GM23338 (cell line): Measurements from ENCODE around the gene INPP5A.

ENCODE experiments used
- CTCF ChIP-seq, 2 experiments: fragments of 200-600 bp in 1 of 2; sonication (generic) in 1 of 2; conservative IDR thresholded peaks; 2 replicates each; pipeline versions ENCODE4 v1.5.1 to v1.6.1; 2016 to 2017; ENCODE audit warnings: antibody characterized with exemption in 2 of 2, low read depth in 2 of 2, mild to moderate bottlenecking in 2 of 2, moderate library complexity in 1 of 2
- ETS1 ChIP-seq: IDR thresholded peaks from 2 replicates; pipeline ENCODE4 v1.6.1; 2016; ENCODE audit warnings: antibody characterized with exemption
- EZH2 ChIP-seq: fragments of 200-600 bp; sonication (generic); IDR thresholded peaks from one replicate; pipeline ENCODE4 v1.8.0; 2017; ENCODE audit warnings: antibody characterized with exemption, mild to moderate bottlenecking, low read depth; ENCODE audit not compliant: unreplicated experiment
- EZH2phosphoT487 ChIP-seq: fragments of 200-600 bp; sonication (generic); IDR thresholded peaks from one replicate; pipeline ENCODE4 v1.8.1; 2018; ENCODE audit warnings: antibody characterized with exemption; ENCODE audit not compliant: unreplicated experiment
- JUNB ChIP-seq: IDR thresholded peaks from one replicate; pipeline ENCODE4 v1.6.1; 2016; ENCODE audit warnings: antibody characterized with exemption; ENCODE audit not compliant: unreplicated experiment
- POLR2AphosphoS5 ChIP-seq: IDR thresholded peaks from 2 replicates; pipeline ENCODE4 v1.6.1; 2016; ENCODE audit warnings: antibody characterized with exemption, low read depth
- STAT1 ChIP-seq: IDR thresholded peaks from one replicate; pipeline ENCODE4 v1.6.1; 2016; ENCODE audit warnings: antibody characterized with exemption; ENCODE audit not compliant: unreplicated experiment
- TF ChIP-seq, protein P1 (sequence below): IDR thresholded peaks from one replicate; pipeline ENCODE4 v1.6.1; 2018; ENCODE audit warnings: antibody characterized with exemption; ENCODE audit not compliant: unreplicated experiment

DNA sequence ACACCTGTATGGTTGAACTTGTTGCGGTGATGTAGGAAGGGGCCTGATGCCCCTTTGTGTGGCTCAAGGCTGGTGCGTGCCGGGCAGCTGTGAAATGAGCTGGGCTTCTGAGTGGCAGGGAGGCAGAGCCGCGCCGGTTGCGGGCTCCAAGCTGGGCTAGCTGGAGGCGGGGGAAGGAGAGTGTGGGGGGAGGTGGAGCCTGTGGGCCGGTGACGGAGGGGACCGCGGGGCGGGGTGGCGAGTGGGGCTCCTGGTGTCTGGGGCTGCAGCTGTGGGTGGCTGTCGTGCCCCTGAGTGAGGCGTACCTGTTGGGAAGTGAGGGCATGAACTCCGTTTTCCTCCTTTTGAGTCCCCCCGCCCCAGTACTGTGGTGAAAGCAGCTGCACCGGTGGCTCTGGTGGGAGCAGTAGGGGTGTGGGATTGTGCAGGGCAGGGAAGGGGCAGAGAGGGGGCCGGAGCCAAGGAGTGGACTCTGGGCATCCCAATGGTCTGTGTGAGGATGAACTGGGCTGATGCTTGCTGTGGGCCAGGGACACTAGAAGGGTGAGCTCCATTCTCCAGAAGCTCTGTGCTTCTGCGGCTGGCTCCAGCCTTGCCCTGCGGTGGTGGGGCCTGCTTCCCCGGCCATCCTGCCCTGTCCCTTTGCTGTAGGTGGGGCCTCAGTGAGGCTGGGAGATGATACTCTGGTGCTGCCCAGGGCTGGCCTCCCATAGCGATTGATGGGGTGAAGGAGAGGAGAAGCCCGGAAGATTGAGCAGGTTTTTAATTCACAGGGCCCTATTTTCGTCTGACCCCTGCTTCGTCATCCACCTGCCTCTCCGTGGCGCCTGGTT, 41.7 kb downstream of the INPP5A start:
- TF ChIP-seq, protein P1, sequence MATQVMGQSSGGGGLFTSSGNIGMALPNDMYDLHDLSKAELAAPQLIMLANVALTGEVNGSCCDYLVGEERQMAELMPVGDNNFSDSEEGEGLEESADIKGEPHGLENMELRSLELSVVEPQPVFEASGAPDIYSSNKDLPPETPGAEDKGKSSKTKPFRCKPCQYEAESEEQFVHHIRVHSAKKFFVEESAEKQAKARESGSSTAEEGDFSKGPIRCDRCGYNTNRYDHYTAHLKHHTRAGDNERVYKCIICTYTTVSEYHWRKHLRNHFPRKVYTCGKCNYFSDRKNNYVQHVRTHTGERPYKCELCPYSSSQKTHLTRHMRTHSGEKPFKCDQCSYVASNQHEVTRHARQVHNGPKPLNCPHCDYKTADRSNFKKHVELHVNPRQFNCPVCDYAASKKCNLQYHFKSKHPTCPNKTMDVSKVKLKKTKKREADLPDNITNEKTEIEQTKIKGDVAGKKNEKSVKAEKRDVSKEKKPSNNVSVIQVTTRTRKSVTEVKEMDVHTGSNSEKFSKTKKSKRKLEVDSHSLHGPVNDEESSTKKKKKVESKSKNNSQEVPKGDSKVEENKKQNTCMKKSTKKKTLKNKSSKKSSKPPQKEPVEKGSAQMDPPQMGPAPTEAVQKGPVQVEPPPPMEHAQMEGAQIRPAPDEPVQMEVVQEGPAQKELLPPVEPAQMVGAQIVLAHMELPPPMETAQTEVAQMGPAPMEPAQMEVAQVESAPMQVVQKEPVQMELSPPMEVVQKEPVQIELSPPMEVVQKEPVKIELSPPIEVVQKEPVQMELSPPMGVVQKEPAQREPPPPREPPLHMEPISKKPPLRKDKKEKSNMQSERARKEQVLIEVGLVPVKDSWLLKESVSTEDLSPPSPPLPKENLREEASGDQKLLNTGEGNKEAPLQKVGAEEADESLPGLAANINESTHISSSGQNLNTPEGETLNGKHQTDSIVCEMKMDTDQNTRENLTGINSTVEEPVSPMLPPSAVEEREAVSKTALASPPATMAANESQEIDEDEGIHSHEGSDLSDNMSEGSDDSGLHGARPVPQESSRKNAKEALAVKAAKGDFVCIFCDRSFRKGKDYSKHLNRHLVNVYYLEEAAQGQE: no peak
- no peak for TF ChIP-seq EZH2
- no peak for TF ChIP-seq CTCF (conservative IDR thresholded peaks at IDR 0.05; ENCODE audit: low read depth in 2 of 2)
- no peak for TF ChIP-seq POLR2AphosphoS5
- no peak for TF ChIP-seq EZH2phosphoT487
- no peak for TF ChIP-seq STAT1
- no peak for TF ChIP-seq JUNB
- no peak for TF ChIP-seq ETS1
